Bronchial epithelial cell (primary cell): ENCODE results near the gene ANKRD33B. TPM values are rescaled to one million over a fixed set of nuclear protein-coding genes. Genes with fewer than 3 reads are reported as not detected.

Experiments
- DNase-seq: peaks from one replicate; pipeline ENCODE4 v3.0.0-alpha.2; 2010; ENCODE audit warnings: low read depth
- FAIRE-seq: peaks from 2 replicates; lab custom pipeline; 2011; peaks lifted over from hg19 to GRCh38; lab: Jason Lieb, UNC
- H3K27me3 ChIP-seq: 2 replicates; pipeline ENCODE4 v1.5.1; 2011; ENCODE audit warnings: low read length; ENCODE audit not compliant: control insufficient read depth, insufficient read depth
- H3K36me3 ChIP-seq: 2 replicates; pipeline ENCODE4 v1.5.1; 2011; ENCODE audit warnings: low read length; ENCODE audit not compliant: control insufficient read depth, insufficient read depth
- H3K4me3 ChIP-seq: 2 replicates; pipeline ENCODE4 v1.5.1; 2011; ENCODE audit warnings: mild to moderate bottlenecking, low read depth, low read length, control low read depth
- total RNA-seq: library from RNA; depleted of rRNA; stranded (reverse); fragments of >200 nt; gene quantifications from 2 replicates; pipeline ENCODE4 v1.2.1, GENCODE V29; 2014
- TF ChIP-seq, protein P1 (sequence below): IDR thresholded peaks from 2 replicates; pipeline ENCODE4 v1.5.1; 2011; ENCODE audit warnings: mild to moderate bottlenecking, moderate library complexity, low read length, control low read depth, inconsistent platforms; ENCODE audit not compliant: insufficient read depth, severe bottlenecking

Gene ANKRD33B
- total RNA-seq, 1 donor from 2014 or later = under 0.01 TPM

DNA sequence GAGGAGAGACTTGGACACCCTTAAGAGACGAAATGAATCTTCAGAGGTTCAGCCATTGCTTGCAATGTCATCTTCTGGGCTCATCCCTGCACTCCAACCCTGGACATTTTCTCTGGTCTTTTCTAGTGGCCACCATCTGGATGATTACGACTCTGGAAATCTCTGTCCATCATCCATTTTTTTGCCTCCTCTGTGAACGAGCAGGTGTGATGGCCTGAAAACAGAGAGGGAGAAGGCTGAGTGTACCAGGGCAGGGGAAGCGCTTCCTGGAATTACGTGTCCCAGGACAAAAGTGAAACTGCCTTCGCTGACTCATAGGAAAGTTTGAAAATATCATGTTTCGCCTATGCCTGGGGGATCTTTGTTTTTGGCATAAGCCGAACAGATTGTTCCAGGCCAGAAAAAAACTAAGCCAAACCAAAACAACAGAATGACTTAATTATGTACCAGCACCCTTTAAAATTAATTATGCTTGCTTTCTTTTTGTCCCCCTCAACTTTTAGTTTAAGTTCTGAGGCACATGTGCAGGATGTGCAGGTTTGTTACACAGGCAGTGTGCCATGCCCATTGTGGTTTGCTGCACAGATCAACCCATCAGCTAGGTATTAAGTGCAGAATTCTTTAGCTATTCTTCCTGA, 31.9 kb downstream of the ANKRD33B start:
- Histone ChIP-seq H3K27me3 (no peaks in the 10 kb centered on the region), H3K4me3 (no peak overlapping the region), H3K36me3 (no peaks in the 10 kb centered on the region)
- DNase-seq (peak; percentile 98), FAIRE-seq (no peak)
- TF ChIP-seq, protein P1, sequence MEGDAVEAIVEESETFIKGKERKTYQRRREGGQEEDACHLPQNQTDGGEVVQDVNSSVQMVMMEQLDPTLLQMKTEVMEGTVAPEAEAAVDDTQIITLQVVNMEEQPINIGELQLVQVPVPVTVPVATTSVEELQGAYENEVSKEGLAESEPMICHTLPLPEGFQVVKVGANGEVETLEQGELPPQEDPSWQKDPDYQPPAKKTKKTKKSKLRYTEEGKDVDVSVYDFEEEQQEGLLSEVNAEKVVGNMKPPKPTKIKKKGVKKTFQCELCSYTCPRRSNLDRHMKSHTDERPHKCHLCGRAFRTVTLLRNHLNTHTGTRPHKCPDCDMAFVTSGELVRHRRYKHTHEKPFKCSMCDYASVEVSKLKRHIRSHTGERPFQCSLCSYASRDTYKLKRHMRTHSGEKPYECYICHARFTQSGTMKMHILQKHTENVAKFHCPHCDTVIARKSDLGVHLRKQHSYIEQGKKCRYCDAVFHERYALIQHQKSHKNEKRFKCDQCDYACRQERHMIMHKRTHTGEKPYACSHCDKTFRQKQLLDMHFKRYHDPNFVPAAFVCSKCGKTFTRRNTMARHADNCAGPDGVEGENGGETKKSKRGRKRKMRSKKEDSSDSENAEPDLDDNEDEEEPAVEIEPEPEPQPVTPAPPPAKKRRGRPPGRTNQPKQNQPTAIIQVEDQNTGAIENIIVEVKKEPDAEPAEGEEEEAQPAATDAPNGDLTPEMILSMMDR = no peak

DNA sequence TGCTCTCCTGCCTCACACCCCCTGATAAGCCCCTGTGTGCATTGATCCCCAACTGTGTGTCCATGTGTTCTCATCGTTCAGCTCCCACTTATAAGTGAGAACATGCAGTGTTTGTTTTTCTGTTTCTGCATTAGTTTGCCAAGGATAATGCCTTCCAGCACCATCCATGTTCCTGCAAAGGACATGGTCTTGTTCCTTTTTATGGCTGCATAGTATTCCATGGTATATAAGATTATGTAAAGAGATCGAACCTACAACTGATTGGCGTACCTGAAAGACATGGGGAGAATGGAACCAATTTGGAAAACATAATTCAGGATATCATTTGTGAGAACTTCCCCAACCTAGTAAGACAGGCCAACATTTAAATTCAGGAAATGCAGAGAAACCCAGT, 32.4 kb downstream of the ANKRD33B start:
- no peak for FAIRE-seq

DNA sequence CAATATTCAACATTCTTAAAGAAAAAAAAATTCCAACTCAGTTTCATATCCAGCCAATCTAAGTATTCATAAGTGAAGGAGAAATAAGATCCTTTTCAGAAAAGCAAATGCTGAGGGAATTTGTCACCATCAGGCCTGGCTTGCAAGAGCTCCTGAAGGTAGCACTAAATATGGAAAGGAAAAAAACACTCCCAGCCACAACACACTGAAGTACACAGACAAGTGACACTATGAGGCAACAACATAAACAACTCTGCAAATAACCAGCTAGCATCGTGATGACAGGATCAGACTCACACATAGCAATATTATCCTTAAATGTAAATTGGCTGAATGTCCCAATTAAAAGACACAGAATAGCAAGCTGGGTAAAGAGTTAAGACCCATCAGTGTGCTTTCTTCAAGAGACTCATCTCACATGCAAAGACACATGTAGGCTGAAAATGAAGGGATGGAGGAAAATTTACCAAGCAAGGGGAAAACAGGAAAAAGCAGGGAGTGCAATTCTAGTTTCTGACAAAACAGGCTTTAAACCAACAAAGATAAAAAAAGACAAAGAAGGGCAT, 33.1 kb downstream of the ANKRD33B start:
- H3K36me3 ChIP-seq = no peaks in the 10 kb centered on the region
- H3K4me3 ChIP-seq = no peak overlapping the region
- FAIRE-seq (no peak), DNase-seq (no peak)
- TF ChIP-seq, protein P1 = no peak
- no peaks in the 10 kb centered on the region for H3K27me3 ChIP-seq

More for the DNA sequence above, 32.4 kb downstream of the ANKRD33B start:
- TF ChIP-seq, protein P1 = no peak
- Histone ChIP-seq H3K27me3 (no peaks in the 10 kb centered on the region), H3K36me3 (no peaks in the 10 kb centered on the region), H3K4me3 (no peak overlapping the region)
- no peak for DNase-seq

DNA sequence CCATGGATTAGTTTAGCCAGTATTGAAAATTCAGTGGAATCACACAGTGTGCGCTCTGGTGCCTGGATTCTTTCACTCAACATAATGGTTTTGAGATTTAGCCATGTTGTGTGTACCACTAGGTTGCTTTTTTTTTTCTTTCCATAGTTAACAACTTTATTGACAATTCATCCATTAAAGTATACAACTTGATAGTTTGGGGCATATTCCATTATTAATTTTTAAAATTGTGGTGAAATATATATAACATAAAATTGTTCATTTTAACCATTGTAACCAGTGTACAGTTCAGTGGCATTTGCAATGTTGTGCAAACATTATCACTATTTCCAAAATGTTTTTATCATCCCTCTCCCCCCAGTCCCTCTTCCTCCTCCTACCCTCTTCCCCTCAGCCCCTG, 35.2 kb downstream of the ANKRD33B start:
- H3K4me3 ChIP-seq = no peak overlapping the region
- no peaks in the 10 kb centered on the region for H3K36me3 ChIP-seq
- H3K27me3 ChIP-seq = no peaks in the 10 kb centered on the region
- TF ChIP-seq, protein P1 = no peak
- FAIRE-seq (no peak), DNase-seq (no peak)

DNA sequence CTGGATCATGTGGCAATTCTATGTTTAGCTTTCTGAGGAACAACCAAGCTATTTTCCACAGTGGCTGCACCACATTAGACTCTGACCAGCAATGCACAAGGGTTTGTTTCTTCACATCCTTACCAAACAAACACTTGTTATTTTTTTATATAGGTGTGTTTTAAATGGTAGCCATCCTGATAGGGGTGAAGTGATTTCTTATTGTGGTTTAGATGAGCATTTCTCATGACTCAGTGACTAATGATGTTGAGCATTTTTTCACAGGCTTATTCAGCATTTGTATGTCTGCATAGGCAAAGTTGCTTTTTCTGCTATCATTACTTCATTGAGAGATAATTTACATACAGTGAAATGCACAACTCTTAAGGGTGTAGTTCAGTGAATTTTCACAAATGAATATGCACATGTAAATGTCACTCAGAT, 36.0 kb downstream of the ANKRD33B start:
- Histone ChIP-seq H3K36me3 (no peaks in the 10 kb centered on the region), H3K4me3 (no peak overlapping the region), H3K27me3 (no peaks in the 10 kb centered on the region)
- peak; percentile 93 for DNase-seq
- TF ChIP-seq, protein P1 = no peak
- FAIRE-seq = no peak
